NCI-H524 treated with DMSO at 0.1 percent for 48 hours (cell line): ENCODE measurements around the gene KLK8.
"Not testable (repeated sequence)": the region's sequence is repeated elsewhere in the genome, so short reads cannot be mapped to it uniquely, and the experiment has no call there.

Source experiments
- DNase-seq: peaks from one replicate; lab custom pipeline; 2025; lab: John Stamatoyannopoulos, UW

Gene KLK8

DNA sequence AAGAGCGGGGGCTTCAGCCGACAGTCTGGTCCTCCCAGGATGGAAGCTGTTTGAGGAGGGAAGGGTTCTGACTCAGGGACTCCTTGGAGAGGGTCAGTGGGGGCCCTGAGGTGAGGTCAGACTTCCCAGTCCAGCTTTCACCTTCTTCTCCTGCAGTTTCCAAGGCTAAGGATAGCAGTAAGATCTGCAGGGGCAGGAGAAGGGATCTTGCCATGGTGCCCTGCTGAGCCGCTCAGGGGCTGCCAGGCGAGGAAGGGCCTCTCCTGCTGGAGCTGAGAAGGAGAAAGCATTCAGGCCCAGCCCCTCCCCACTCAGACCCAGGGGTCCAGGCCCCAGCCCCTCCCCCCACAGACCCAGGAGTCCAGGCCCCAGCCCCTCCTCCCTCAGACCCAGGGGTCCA is 19.2 kb downstream of the KLK8 start:
- no peak for DNase-seq

DNA sequence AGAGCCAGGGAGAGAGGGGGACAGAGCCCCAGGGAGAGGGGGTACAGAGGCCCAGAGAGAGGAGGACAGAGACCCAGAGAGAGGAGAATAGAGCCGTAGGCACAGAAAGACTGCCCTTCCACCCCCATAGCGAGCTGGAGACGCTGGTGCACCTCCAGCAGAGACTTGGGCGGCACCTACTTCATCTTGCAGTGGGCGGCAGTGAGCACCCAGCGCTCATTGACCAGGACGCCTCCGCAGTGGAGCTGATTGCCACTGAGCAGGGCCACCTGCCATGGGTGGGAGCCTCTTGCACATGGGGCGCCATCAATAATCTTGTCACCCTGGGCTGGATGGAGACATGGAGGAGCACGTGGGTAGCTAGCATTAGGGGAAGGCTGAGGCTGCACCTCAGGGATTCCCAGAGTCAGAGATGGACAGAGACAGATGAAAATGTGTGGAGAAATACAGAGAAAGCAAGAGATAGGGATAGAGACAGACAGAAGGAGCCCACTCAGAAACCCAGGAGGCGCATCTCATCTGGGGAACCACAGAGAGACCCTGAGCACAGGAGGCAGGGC is 19.7 kb downstream of the KLK8 start:
- no peak for DNase-seq

DNA sequence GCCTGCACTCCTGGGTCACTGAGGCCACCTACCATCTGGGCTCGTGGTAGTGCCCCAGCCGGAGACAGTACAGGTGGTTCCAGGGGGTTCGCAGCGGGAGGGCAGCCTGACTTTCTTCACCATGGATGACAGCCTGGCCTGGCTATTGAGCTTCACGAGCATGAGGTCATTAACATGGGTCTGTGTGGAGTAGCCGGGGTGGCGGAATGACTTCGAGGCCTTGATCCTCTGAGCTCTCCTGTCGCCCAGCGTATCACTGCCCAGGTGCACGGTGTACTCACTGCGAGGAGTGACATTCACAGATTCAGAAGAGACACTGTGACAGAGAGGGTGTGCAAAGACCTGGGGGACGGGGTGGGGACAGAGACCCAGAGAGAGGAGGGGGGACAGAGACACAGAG is 21.2 kb downstream of the KLK8 start:
- DNase-seq = no peak

DNA sequence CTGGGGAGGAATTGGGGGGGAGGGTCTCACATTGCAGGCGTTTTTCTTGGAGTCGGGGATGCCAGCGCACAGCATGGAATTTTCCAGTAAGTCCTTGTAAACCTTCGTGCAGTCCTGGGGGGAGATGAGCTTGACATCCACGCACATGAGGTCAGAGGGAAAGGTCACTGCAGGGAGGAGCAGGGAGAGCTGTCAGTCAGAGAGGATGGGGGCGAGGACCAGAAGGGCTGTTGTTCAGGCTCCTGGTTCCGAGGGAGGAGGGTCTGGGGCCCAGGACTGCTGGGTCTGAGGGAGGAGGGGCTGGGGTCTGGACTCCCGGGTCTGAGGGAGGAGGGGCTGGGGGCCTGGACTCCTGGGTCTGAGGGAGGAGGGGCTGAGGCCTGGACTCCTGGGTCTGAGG is 21.6 kb downstream of the KLK8 start:
- DNase-seq = no peak

DNA sequence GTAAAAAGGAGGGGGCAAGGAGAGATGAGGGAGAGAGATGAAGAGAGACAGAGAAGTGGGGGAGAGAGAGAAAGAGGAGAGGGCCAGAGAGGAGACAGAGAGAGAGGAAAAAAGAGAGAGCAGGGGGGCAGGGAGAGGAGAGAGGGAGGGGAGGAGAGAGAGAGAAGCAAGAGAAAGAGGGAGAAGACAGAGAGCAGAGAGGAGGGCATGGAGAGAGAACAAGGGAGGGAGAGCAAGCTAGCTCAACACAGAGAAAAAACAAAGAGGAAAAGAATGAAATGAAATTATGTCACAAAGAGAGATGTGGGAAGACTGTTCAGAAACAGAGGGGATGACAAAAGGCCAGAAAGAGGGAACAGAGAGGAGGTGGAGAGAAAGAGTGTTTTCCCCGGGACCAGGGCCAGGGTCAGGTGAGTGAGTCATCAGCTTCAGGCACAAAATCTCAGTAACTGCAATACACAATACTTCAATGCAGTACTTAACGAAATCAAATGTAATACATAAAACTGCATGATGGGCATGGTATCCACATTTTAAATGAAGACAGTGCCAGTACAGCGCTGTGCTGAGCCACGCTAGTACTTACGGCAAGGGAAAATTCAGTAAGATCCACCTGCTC is 22.5 kb downstream of the KLK8 start:
- no peak for DNase-seq

DNA sequence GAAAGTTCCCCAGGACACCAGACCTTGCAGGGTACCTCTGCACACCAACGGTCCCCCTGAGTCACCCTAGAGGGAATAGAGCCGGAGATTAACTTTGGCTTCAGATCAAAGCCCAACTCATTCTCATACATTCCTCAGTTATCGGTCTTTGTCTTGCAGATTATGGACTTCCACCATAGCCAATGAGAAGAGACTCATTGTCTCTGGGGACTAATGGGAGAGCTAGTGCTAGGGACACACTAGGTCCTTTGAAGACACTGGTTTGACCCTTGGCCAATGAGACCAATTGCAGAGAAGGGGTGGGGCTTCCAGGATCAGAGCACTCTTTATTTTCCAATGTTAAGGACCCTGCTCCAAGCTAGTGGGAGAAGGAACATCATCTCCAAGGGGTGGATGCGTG is 23.8 kb downstream of the KLK8 start:
- DNase-seq = no peak

DNA sequence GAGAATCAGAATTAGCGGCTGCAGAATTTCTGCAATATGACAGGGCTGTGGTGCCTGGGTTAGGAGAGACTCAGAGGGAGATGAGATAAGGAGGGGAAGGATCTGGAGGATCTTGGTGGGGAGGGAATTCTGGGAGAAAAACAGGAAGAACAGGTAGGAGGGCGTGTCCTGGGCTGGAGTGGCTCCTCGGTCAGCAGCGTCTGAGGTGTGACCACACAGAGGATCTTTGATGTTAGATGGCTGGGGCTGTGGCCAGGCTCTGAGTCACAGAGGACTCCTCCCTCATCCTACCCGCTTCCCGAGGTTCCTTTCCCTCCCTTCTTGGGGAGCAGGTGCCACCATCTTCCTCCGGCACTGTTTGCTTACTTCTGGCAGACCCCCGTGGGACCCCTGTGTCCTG is 25.6 kb downstream of the KLK8 start:
- DNase-seq = no peak

DNA sequence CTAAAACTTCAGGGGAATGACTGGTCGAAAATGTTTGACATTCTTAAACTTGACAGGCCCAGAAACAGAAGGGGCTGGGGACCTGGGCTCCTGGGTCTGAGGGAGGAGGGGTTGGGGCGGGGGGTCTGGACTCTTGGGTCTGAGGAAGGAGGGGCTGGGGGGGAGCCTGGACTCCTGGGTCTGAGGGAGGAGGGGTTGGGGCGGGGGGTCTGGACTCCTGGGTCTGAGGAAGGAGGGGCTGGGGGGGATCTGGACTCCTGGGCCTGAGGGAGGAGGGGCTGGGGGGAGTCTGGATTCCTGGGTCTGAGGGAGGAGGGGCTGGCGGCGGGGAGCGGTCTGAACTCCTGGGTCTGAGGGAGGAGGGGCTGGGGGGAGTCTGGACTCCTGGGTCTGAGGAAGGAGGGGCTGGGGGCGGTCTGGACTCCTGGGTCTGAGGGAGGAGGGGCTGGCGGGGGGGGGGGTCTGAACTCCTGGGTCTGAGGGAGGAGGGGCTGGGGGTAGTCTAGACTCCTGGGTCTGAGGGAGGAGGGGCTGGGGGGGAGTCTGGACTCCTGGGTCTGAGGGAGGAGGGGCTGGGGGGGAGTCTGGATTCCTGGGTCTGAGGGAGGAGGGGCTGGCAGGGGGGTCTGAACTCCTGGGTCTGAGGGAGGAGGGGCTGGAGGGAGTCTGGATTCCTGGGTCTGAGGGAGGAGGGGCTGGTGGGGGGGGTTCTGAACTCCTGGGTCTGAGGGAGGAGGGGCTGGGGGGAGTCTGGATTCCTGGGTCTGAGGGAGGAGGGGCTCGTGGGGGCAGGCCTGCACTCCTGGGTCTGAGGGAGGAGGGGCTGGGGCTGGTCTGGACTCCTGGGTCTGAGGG is 26.5 kb downstream of the KLK8 start:
- DNase-seq = no peak

DNA sequence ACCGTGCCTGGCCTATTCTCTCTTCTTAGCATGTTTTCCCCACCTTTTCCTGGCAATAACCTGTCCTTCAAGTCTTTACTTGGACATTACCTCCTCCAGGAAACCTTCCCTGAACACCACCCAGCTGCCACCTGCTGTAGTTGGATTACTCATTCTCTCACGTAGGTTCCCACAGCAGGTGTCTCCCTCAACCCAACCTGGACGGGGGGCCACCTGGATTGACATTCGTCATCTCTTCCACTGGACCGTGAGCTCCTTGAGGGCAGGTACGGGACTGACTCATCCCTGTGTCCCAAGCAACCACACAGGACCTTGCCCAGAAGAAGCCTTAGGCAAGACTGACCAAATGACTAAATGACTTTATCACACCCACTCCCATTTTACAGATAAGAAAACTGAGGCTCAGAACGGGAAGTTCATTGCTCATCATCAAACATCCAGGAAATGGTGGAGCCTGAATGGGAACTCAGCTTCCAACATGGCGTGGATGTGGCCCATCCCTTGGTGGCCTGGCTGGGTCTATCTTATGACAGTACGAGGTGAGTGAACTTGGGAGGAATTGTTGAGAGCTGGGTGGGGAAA is 28.5 kb downstream of the KLK8 start:
- no peak for DNase-seq

DNA sequence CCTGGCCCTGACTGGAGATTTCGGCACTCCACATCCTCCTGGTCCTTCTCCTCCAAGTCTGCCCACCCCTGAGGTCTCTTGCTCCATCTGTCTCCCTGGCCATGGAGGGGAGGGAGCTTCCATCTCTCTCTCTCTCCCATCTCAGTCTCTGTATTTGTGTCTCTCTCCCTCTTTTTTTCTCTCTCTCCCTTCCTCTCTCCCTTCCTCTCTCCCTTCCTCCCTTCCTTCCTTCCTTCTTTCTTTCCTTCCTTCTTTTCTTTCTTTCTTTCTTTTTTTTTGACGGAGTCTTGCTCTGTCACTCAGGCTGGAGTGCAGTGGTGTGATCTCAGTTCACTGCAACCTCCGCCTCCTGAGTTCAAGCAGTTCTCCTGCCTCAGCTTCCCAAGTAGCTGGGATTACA is 31.6 kb downstream of the KLK8 start:
- not testable (repeated sequence) for DNase-seq

DNA sequence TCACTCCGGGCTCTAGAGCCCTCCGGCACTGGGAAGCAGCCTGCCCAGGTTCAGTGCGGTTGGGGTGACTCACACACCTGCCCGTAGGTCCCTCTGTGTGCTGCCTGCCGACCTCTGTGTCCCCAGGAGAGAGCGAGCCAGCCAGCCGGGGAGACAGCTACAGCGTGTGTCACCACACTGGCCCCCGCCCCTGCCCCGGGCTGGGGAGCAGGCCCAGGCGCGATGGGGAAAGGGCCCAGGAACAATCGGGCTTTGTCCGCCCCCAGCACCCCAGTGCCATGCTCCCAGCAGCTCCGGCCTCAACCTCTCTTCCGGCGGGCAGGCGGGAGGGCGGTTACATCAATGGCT is 32.0 kb downstream of the KLK8 start, which contains the start of gene KLK6:
TSS of gene KLK6 (minus strand) at position 179 of the 348 bp plus-strand sequence. CDS start 1,487 bp downstream, outside the sequence.
- DNase-seq = no peak

DNA sequence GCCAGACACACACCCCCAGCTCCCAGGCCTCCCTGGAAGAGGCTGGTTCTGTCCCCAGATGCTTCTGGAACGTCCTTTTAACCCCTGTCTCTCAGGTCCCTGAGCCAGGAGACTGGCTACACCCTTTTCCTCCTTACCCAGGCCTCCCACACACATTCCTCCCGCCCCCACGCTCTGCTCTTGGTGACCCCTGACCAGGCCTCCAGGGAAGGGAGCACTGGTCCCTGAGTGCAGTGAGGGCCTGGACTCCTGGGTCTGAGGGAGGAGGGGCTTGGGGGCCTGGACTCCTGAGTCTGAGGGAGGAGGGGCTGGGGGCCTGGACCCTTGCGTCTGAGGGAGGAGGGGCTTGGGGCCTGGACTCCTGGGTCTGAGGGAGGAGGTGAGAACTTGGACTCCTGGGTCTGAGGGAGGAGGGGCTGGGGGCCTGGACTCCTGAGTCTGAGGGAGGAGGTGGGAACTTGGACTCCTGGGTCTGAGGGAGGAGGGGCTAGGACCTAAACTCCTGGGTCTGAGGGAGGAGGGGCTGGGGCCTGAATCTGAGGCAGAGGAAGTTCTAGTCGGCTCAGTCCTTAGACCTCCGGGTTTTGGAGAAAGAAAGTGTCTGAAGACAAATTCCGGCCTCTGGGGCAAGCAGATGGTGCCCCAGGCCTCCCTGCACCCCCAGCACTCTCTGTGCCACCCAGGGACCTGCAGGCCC is 32.5 kb downstream of the KLK8 start:
- DNase-seq = no peak

DNA sequence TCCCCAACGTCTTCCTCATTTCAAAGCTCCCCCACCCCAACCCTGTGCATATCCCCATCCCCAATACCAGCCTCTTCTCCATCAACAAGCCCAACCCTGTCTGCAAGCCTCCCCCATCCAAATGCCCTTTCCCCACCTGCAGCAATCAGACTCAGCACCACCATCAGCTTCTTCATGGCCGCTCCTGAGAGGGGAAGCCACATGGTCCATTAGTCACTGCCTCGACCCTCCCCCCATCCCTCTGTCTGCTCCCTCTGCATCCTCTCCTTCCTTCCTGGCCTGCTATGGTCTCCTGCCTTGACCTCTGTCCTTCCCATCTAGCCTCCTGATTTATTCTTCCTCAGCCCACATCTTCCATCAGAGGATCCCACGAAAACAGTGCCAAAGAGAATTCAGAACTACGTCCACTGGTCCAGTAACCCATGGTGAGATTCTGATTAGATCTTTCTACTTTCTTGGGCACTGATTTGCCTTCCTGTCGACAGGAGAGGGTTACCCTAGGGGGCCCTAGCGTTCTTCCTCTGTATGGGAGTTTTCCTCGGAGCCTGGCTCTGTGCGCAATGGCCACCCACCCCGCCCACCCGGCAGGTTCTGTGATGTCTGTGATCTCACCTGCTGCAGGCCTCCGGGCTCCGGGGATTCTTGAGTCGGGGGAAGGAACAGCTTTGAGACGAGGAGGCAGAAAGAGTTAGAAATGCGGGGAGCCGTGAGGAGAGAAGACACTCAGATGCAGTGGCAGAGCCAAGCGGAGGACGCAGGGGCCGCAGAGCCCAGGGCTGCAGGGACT is 33.3 kb downstream of the KLK8 start:
- no peak for DNase-seq

DNA sequence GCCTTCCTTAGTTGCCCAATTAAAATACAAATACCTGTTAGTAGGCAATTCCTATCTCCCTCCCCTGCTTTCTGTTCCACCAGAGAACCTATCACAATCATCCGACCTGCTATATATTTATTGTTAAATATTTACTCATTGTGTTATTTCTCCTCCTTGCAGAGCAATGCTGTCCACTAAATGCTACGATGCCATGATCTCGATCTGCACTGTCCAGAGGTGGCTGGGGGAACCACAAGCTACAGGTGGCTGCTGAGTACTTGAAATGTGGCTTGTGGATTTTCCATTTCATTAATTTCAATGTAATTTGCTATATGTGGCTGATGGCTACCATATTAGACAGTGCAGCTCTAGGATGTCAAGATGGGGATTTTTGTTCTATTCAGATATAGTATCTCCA is 37.1 kb downstream of the KLK8 start:
- no peak for DNase-seq

DNA sequence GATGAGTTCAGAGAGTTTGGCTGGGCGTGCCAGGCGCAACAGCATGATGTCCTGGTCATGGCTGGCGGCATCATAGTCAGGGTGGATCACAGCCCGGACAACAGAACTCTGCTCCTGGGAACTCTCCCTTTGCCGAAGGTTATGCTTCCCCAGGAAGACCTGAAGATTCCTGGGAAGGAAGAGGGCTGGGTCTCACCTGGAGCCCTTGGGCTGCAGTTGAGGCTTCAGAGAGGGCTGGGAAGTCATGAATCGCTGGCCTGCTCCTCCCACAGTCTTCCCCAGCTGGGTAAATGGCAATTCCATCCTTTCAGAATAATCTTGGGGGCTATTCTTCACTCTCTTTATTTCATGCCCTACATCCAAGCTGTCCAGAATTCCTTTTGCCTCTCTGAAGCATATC is 38.0 kb downstream of the KLK8 start:
- no peak for DNase-seq

DNA sequence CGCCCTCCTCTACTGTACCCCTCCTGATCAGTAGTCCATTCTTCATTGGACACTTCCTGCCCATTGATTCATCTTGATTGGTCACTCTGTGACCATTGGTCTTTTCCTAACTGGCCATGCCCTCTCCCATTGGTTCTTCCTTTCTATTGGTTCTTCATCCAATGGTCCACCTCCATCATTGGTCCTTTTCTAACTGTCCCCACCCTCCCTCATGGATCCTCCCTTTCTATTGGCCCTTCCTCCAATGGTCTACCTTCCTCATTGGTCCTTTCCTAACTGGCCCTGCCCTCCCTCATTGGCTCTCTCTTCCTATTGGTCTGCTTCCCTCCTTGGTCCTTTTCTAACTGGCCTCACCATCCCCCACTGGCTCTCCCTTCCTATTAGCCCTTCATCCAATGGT is 39.2 kb downstream of the KLK8 start:
- DNase-seq = no peak

DNA sequence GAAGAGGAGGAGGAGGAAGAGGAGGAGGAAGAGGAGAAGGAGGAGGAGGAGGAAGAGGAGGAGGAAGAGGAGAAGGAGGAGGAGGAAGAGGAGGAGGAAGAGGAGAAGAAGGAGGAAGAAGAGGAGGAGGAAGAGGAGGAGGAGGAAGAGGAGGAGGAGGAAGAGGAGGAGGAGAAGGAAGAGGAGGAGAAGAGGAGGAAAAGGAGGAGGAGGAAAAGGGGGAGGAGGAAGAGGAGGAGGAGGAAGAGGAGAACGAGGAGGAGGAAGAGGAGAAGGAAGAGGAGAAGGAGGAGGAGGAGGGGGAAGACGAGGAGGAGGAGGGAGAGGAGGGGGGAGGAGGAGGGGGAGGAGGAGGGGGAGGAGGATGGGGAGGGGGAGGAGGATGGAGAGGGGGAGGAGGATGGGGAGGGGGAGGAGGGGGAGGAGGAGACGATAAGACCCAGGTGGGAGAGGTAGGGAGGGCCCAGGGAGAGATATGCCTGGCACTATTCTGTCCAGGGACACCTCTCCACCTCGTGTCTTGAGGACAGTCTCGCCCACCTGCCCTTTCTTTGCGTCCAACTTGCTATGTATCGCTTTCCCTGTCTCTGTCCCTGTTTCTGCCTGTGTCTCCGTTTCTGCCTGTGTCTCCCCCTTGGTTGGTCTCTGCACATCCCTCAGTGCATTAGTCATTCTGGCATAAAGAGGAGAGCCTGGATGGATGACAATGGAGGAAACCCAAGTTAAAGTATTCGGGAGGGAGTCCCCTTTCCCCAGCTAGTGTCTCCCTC is 41.5 kb downstream of the KLK8 start:
- DNase-seq = no peak

DNA sequence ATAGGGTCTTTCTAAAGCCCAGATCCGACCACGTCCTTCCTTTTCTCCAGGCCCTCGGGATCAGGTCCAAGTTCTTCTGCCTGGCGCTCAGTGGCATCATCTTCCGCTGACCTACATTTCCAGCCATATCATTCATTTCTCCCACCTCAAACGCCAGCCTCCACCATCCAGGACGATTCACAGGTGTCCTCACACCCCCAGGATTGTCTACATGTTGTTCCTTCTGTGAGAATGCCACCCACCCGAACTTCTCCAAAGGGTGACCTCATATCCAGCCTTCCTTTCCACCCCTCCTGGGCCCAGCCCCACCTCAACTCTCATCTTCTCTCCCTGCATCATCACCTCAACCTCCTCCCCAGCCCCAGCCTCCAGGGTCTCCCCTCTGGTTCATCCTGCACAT is 43.8 kb downstream of the KLK8 start:
- DNase-seq = no peak

DNA sequence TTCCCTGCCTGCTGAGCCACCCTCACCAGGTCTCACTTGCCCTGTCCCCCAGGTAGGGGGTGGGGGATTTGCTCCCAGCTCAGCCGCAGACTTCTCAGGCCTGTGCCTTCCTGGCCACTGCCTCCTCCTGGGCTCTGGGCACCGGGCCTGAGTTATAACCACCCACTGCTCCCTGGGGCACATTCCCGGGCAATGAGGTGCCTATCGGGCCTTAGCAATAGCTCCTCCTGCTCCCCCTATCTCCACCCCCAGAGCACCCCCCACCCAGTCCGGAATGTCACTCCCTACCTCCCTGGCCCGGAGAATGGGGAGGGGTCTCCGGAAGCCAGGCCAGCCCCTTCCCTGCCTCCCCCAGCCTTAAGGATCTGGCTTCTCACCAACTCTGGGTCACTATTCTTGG is 48.5 kb downstream of the KLK8 start, which contains the start of gene KLK5:
TSS of gene KLK5 (minus strand) at position 129 of the 400 bp plus-strand sequence. CDS start 381 bp downstream, outside the sequence.
- DNase-seq = no peak

DNA sequence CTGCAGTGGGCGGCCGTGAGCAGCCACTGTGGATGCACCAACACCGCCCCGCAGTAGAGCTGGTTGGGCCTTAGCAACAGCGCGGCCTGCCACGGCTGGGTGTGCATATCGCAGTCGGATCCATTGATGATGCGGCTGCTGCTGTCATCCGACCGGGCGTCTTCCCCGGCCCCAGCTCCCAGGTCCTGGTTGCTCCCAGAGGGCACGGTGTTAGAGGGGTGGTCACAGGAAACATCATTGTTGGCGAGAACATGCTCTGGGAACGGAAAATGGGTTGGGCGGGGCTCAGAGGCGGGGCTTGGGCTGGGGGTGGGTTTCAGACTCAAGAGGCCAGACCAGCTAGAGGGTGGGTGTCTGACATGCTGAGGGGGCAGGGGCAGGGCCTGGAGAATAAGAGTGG is 51.5 kb downstream of the KLK8 start:
- DNase-seq = no peak

DNA sequence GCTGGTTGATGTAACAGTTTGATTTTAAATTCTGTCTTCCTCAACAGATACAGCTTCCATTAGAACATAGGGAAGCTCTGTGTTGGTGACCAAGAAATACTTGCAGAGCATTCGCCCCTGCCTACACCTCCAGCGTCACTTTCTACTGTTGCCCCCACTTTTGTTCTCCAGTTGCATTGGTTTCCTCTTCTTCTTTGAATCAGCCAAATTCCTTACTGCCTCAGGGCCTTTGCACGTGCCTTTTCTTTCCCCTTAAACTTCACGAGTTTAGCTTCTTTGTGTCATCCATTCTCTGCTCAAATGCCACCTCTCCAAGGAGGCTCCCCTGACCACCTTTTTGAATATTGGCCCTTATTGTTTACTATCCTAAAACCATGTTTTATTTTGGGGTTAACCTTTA is 54.3 kb downstream of the KLK8 start:
- no peak for DNase-seq
